Measurements from ENCODE around the gene PLD1.

The PLD1 gene

DNA sequence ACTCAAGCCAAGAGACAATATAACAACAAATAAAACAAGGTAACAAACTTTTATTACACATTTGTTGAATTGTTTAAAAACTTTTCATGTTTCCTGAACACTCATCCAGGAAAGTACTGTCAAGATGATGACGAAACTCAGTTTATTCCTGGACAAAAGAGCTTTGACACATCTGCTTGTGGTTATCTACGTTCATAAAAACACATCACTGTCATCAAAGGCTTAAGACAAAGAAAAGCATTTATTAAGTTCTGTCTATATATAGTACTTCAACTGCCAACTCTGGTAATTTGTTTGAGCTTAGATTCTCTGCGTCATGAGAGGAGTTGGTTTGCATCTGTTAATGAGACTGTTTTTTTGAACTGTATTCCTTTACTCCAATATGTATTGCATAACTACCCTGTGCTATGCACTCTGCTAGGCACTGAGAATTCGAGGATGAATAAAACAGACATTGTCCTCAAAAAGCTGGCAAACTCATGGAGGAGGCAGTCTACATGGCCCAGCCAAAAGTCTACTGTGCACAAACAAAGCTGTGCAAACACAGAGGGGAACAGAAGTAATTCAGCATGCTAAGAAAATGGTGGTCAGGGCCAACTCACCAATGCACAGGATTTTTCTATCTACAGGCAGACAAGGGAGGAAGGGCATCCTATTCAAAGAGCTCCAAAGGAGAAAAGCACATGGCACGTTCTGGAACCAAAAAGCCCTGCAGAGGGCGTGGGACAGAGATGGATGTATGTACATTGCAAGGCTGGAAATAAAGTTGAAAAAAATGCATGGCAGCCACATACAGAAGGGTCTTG is 21.5 kb downstream of the PLD1 start:
- TF ChIP-seq, protein P1, sequence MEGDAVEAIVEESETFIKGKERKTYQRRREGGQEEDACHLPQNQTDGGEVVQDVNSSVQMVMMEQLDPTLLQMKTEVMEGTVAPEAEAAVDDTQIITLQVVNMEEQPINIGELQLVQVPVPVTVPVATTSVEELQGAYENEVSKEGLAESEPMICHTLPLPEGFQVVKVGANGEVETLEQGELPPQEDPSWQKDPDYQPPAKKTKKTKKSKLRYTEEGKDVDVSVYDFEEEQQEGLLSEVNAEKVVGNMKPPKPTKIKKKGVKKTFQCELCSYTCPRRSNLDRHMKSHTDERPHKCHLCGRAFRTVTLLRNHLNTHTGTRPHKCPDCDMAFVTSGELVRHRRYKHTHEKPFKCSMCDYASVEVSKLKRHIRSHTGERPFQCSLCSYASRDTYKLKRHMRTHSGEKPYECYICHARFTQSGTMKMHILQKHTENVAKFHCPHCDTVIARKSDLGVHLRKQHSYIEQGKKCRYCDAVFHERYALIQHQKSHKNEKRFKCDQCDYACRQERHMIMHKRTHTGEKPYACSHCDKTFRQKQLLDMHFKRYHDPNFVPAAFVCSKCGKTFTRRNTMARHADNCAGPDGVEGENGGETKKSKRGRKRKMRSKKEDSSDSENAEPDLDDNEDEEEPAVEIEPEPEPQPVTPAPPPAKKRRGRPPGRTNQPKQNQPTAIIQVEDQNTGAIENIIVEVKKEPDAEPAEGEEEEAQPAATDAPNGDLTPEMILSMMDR (conservative IDR thresholded peaks at IDR 0.05; ENCODE audit: low read depth) = no peak
- POLR2A ChIA-PET (ENCODE audit: low non-redundant PET) = no interaction called here
- peak overlapping the region; percentile 50; the same call in 1 of the 2 replicates for H3K27ac ChIP-seq
- CTCF ChIA-PET = interaction anchor here (0.9 kb wide), 1 partner anchor 41 kb away, joined by 3 read pairs; no protein-coding TSS in a partner anchor
- peak; percentile 56 for DNase-seq (ENCODE audit: low spot score)

DNA sequence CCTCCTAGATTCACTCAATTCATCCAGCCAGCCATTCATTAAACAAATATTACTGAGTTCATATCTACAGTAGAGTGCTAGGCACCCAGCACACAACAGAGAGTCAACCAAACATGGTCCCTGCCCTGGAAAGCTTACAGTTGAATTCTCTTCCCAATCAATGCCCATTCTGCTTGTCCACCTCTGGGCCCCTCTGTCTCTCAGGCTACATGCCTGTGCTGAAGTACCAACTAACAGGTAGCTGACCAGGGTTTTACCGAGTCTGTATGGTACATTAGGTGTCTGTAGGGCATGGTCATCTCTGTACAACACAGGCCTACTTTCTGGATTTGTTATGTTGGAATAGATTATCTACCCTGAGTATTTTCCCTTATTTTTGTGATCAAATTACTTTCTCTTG is 23.3 kb downstream of the PLD1 start:
- POLR2A ChIA-PET (ENCODE audit: low non-redundant PET) = no interaction called here
- no peak for DNase-seq (ENCODE audit: low spot score)
- CTCF ChIA-PET = interaction anchor here (0.6 kb wide), 1 partner anchor 14 kb away, joined by 4 read pairs; no protein-coding TSS in a partner anchor
- H3K27ac ChIP-seq = no peak overlapping the region
- TF ChIP-seq, protein P1 (conservative IDR thresholded peaks at IDR 0.05; ENCODE audit: low read depth) = no peak

DNA sequence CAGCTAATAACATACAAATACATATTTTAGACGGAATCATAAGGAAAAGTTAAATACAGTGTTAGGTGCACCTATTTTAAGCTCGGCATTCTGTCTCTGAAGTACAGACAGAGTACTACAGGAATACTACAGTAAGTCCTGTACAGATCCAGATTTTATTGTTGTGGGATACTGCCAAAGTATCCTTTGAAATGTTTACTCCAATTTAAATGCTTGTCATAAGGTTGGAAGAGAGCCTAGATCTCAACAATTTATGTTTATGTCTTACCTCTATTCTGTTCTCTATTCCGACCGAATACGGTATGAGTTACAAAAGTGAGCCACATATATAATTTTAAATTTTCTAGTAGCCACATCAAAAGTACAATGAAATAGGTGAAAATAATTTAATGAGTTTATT is 25.3 kb downstream of the PLD1 start:
- no peak for DNase-seq (ENCODE audit: low spot score)
- no peak overlapping the region for H3K27ac ChIP-seq
- TF ChIP-seq, protein P1 (conservative IDR thresholded peaks at IDR 0.05; ENCODE audit: low read depth) = no peak
- POLR2A ChIA-PET (ENCODE audit: low non-redundant PET) = no interaction called here
- CTCF ChIA-PET = no interaction called here

DNA sequence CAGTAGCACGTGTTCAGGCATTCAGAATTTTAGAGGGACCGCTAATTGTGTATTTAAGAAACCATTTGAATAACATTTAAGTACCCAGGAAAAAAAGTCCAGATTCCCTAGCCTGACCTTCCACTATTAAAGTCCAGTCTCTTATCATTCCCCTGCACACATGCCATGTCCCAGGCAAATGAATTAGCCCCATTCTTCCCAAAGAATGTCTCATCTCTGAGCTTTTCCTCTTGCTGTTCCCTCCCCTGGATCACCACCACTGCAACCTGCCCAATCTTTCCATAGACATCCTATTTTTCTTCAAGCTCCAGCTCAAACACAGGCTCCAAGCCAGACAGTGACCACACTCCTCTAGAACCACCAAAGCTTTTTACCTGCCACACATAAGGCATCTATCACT is 25.9 kb downstream of the PLD1 start:
- no peak for DNase-seq (ENCODE audit: low spot score)
- TF ChIP-seq, protein P1 (conservative IDR thresholded peaks at IDR 0.05; ENCODE audit: low read depth) = no peak
- ChIA-PET POLR2A (ENCODE audit: low non-redundant PET) (no interaction called here), CTCF (no interaction called here)
- no peak overlapping the region for H3K27ac ChIP-seq

DNA sequence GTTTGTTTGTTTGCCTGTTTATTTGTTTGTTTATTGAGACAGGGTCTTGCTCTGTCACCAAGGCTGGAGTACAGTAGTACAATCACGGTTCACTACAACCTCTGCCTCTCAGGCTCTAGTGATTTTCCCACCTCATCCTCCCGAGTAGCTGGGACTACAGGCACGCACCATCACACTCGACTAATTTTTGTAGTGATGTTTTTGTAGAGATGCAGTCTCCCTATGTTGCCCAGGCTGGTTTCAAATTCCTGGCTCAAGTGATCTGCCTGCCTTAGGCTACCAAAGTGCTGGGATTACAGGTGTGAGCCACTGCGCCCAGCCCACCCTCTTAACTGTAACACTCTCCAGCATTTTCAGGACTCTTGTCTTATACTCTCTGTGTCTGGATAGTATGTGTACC is 26.7 kb downstream of the PLD1 start:
- DNase-seq (ENCODE audit: low spot score) = no peak
- H3K27ac ChIP-seq = no peak overlapping the region
- CTCF ChIA-PET = no interaction called here
- POLR2A ChIA-PET (ENCODE audit: low non-redundant PET) = no interaction called here
- TF ChIP-seq, protein P1 (conservative IDR thresholded peaks at IDR 0.05; ENCODE audit: low read depth) = no peak

DNA sequence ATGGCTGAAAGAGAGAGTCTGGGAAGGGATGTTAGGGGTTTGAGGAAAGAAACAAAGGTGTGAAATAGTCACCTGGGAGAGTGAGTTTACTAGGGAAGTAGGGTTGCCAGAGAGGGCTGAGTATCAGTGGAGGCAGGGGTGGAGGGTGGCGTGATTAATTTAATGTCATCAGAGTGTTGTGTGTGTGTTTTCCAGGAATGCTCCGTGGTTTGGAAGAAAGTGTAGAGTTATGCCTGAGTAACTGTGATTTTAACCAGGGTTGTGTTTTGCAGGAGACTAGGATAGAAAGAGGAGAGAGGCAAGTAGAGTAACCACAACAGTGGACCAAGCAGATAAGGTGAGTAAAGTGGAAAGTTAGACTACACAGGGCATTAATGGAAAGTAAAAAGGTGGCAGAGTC is 27.2 kb downstream of the PLD1 start:
- POLR2A ChIA-PET (ENCODE audit: low non-redundant PET) = no interaction called here
- CTCF ChIA-PET = no interaction called here
- TF ChIP-seq, protein P1 (conservative IDR thresholded peaks at IDR 0.05; ENCODE audit: low read depth) = no peak
- H3K27ac ChIP-seq = no peak overlapping the region
- DNase-seq (ENCODE audit: low spot score) = no peak

Data from RWPE1 (cell line).